Gastroesophageal sphincter (tissue), 4 donors: ENCODE results near the gene RAB43. TPM values are rescaled to one million over a fixed set of nuclear protein-coding genes. Genes with fewer than 3 reads are reported as not detected.

Source experiments
- ATAC-seq: fragments of 150-250 bp; one replicate; pipeline ENCODE4 v1.9.1; 2016; ENCODE audit warnings: mild to moderate bottlenecking, moderate library complexity
- H3K27ac ChIP-seq, 4 donors: fragments of 200-600 bp; sonication (generic) in 3 of 4; 1 replicate in 3 of 4; 2 replicates in 1 of 4; pipeline ENCODE4 v1.5.1; 2016 to 2019
- H3K27me3 ChIP-seq: fragments of 200-600 bp; sonication (generic); one replicate; pipeline ENCODE4 v1.5.1; 2019
- H3K36me3 ChIP-seq, 2 donors: fragments of 200-600 bp; sonication (generic); one replicate each; pipeline ENCODE4 v1.5.1; 2019; ENCODE audit warnings: control low read depth in 1 of 2
- H3K4me1 ChIP-seq, 3 donors: fragments of 200-600 bp; sonication (generic); 1 replicate in 2 of 3; 2 replicates in 1 of 3; pipeline ENCODE4 v1.5.1; 2016 to 2019; ENCODE audit warnings: control low read depth in 2 of 3
- H3K4me3 ChIP-seq, 2 donors: fragments of 200-600 bp; sonication (generic); one replicate each; pipeline ENCODE4 v1.5.1; 2019; ENCODE audit warnings: mild to moderate bottlenecking in 1 of 2, moderate library complexity in 1 of 2
- H3K9me3 ChIP-seq, 3 donors: fragments of 200-600 bp; sonication (generic); one replicate each; pipeline ENCODE4 v1.5.1; 2017 to 2019; ENCODE audit warnings: control low read depth in 2 of 3
- EP300 ChIP-seq: sonication (generic); formaldehyde crosslinking; IDR thresholded peaks from one replicate; pipeline ENCODE4 v1.6.1; 2017; ENCODE audit warnings: antibody characterized with exemption, mild to moderate bottlenecking
- POLR2A ChIP-seq, 2 donors: fragments of 450-650 bp; IDR thresholded peaks; one replicate each; pipeline ENCODE4 v1.6.1; 2017; ENCODE audit warnings: antibody characterized with exemption in 2 of 2, mild to moderate bottlenecking in 2 of 2, moderate library complexity in 1 of 2
- POLR2AphosphoS5 ChIP-seq: sonication (generic); formaldehyde crosslinking; IDR thresholded peaks from one replicate; pipeline ENCODE4 v1.6.1; 2017; ENCODE audit warnings: antibody characterized with exemption
- WGBS, 2 donors: methylation state at CpG; one replicate each; pipeline ENCODE4 v1.1.5; 2018; ENCODE audit warnings: low coverage in 1 of 2; 5-methylcytosine and 5-hydroxymethylcytosine counted together
- total RNA-seq, 4 donors: library from RNA; depleted of rRNA; stranded (reverse); fragments of >200 nt; gene quantifications; one replicate each; pipeline ENCODE4 v1.1.0, GENCODE V29; 2016
- TF ChIP-seq, protein P1 (sequence below), 4 experiments: fragments of 200-600 bp in 2 of 4; fragments of 450-650 bp in 2 of 4; sonication (generic) in 1 of 4; IDR thresholded peaks; one replicate each; pipeline ENCODE4 v1.5.1; 2017 to 2019; ENCODE audit warnings: antibody characterized with exemption in 4 of 4, mild to moderate bottlenecking in 2 of 4, moderate library complexity in 2 of 4

Gene RAB43
- total RNA-seq, 4 donors from 2014 or later = 10.3 to 17.9 (median 15.7) TPM

DNA sequence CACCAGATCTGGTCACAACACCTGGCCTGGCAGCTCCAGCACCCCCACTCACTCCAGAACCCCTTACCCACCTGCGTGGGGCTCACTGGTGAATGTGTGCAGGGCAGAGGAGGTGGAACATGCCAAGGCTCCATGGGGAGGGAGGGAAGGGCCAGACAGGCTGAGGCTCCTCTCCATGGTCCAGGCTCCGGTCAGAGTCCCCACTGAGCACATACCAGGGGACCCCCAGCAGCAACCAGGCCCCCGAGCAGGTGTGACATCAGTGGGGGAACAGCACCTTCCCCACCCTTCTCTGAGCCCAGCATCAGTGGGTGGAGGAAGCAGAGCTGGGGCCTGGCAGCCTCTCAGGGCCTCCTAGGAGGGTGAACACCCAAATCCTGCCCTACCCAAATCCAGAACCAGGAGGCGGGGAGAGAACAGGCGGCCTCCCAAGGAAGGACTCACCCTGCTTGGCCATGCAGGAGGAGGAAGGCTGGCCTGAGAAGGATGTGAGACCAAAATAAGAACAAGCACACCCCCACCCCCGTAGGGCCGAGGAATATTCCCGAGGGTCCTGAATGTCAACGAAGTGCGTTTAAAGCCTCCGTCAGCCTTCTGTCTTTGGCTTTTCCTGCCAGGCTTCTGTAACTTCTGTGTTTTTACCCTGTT lies 62.2 kb downstream of the RAB43 start:
- Histone ChIP-seq H3K4me3 (no peak overlapping the region), H3K9me3 (no peaks in the 10 kb centered on the region), H3K27ac (peak overlapping the region in 1 of 4 donors; percentile 22), H3K4me1 (peaks cover 0 to 16% (median 0%) of the 10 kb centered on the region in 3 donors), H3K27me3 (no peaks in the 10 kb centered on the region), H3K36me3 (no peaks in the 10 kb centered on the region)
- no peak for ATAC-seq
- 65 to 77% methylated on average over 6 to 10 of the region's 11 CpGs for WGBS, 2 donors
- TF ChIP-seq POLR2AphosphoS5 (no peak), EP300 (no peak), POLR2A (IDR thresholded peaks at IDR 0.05) (no peak)
- TF ChIP-seq, protein P1, sequence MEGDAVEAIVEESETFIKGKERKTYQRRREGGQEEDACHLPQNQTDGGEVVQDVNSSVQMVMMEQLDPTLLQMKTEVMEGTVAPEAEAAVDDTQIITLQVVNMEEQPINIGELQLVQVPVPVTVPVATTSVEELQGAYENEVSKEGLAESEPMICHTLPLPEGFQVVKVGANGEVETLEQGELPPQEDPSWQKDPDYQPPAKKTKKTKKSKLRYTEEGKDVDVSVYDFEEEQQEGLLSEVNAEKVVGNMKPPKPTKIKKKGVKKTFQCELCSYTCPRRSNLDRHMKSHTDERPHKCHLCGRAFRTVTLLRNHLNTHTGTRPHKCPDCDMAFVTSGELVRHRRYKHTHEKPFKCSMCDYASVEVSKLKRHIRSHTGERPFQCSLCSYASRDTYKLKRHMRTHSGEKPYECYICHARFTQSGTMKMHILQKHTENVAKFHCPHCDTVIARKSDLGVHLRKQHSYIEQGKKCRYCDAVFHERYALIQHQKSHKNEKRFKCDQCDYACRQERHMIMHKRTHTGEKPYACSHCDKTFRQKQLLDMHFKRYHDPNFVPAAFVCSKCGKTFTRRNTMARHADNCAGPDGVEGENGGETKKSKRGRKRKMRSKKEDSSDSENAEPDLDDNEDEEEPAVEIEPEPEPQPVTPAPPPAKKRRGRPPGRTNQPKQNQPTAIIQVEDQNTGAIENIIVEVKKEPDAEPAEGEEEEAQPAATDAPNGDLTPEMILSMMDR (IDR thresholded peaks at IDR 0.05) = no peak

DNA sequence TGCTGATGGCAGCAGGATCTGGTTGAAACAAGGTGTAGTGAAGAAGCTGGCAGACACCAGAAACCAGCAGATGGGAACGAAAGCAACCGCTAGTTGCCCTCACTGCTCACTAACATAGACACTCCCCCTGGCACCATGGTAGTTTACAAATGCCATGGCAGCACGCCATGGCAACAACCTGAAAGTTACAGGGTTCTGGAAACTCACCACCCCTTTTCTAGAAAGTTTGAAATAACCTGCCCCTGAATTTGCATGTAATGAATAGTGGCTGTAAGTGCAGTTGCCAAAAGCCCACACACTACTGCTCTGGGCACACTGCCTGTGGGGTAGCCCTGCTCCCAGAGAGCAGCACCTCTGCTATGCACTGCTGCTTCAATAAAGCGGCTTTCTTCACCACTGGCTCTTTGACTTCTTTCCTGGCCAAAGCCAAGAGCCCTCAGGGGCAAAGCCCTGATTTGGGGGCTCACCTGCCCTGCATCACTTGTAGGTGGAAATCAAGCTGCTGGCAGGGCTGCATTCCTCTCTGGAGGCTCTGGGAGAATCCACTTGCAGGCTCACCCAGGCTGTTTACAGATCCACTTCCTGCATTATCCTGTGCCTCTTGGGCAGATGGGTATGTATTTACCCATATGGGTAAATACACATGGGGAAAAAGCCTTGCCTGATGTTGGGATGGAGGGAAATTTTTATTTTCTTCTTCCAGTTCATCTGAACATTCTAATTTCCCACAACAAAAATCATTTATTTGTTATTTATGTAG lies 63.0 kb downstream of the RAB43 start:
- H3K27me3 ChIP-seq = no peaks in the 10 kb centered on the region
- no peak overlapping the region for H3K4me3 ChIP-seq
- no peak for ATAC-seq
- H3K36me3 ChIP-seq = no peaks in the 10 kb centered on the region
- H3K27ac ChIP-seq = peak overlapping the region in 2 of 4 donors; percentile 22 to 56
- no peaks in the 10 kb centered on the region for H3K9me3 ChIP-seq
- TF ChIP-seq, protein P1 (IDR thresholded peaks at IDR 0.05) = no peak
- TF ChIP-seq POLR2A (IDR thresholded peaks at IDR 0.05) (no peak), POLR2AphosphoS5 (peak; percentile 33), EP300 (no peak)
- H3K4me1 ChIP-seq = peaks cover 0 to 24% (median 2%) of the 10 kb centered on the region in 3 donors
- 40% methylated on average over 1 of the region's 4 CpGs for WGBS, 2 donors

DNA sequence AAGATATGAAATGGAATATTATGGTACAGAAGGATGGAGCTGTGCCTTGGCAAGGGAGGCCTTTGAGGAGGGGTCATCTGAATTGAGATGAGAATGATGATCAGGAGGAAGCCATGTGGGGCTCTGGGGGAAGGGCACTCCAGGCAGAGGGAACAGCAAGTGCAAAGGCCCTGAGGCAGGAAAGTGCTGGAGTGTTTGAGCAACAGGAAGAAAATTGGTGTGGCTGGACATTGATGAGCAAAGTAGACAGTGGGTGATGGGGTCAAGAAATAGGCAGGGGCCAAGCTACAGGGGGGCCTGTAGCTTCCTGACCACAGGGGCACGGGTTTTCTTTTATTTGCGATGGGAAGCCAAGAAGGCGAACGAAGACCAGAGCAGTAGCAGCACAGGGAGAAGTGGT lies 64.4 kb downstream of the RAB43 start:
- H3K27me3 ChIP-seq = no peaks in the 10 kb centered on the region
- no peak for ATAC-seq
- no peak overlapping the region for H3K27ac ChIP-seq
- no peak overlapping the region for H3K4me3 ChIP-seq
- no peaks in the 10 kb centered on the region for H3K9me3 ChIP-seq
- no peak for TF ChIP-seq POLR2AphosphoS5
- TF ChIP-seq POLR2A (IDR thresholded peaks at IDR 0.05) = no peak
- TF ChIP-seq, protein P1 (IDR thresholded peaks at IDR 0.05) = no peak
- no peak for TF ChIP-seq EP300
- WGBS, 2 donors = 86 to 91% methylated on average over 4 of the region's 4 CpGs
- H3K4me1 ChIP-seq = peaks cover 2 to 38% (median 16%) of the 10 kb centered on the region in 3 donors
- no peaks in the 10 kb centered on the region for H3K36me3 ChIP-seq

DNA sequence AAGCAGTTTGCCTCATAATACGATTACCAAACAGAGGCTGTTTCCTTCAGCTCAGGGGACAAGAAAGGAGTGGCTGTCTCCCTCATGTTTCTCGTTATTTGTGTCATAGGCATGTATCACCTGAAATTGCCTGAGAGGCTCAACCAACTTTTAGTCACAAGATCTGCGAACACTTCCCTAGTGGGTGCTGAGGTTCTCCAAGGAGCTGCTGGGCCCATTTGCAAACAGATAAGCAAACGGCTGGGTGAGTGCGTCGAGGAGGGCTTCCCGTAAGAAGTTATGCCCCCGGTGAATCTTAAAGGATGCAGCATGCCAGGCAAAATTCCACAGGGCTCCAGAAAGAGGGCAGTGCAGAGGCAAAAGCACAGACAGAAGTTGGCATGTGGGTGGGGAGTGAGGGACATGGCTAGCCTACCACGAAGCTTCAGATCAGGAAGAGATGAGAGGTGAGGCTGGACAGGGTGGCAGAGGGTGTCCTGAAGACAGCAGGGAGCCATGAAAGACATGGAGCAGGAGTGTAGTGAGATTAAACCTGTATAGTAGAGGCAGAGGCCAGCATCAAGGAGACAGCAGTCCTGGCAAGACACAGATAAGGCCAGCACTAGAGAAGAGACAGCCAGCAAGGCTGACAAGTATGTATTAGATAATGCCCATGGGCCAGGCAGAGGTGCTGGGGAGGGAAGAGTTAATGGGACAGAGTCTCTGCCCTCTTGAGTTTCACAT lies 65.0 kb downstream of the RAB43 start:
- no peak overlapping the region for H3K27ac ChIP-seq
- no peak overlapping the region for H3K4me3 ChIP-seq
- TF ChIP-seq EP300 (no peak), POLR2A (IDR thresholded peaks at IDR 0.05) (no peak), POLR2AphosphoS5 (no peak)
- TF ChIP-seq, protein P1 (IDR thresholded peaks at IDR 0.05) = no peak
- ATAC-seq = no peak
- whole genome bisulfite sequencing, 2 donors = 61 to 78% methylated on average over 3 to 5 of the region's 9 CpGs
- no peaks in the 10 kb centered on the region for H3K36me3 ChIP-seq
- peaks cover 2 to 44% (median 22%) of the 10 kb centered on the region in 3 donors for H3K4me1 ChIP-seq
- H3K9me3 ChIP-seq = no peaks in the 10 kb centered on the region
- no peaks in the 10 kb centered on the region for H3K27me3 ChIP-seq
